ENCODE measurements around the gene AQP3.

GRCh38 chr9:33440609-33441008, 6.8 kb downstream of the AQP3 start:
- no peak for TF ChIP-seq CTCF (IDR thresholded peaks at IDR 0.05)
- no peak for TF ChIP-seq POLR2A (IDR thresholded peaks at IDR 0.05)
